HUES48 (cell line): ENCODE results near the gene CARD11.

Experiments used
- H3K27ac ChIP-seq: one replicate; pipeline ENCODE4 v1.7.0; 2013; ENCODE audit warnings: low read depth, low read length, inconsistent platforms
- H3K27me3 ChIP-seq: 2 replicates; pipeline ENCODE4 v1.6.1; 2013; ENCODE audit warnings: mild to moderate bottlenecking, low read length; ENCODE audit not compliant: control insufficient read depth, insufficient read depth
- H3K36me3 ChIP-seq: 2 replicates; pipeline ENCODE4 v1.6.1; 2013; ENCODE audit warnings: low read length; ENCODE audit not compliant: control insufficient read depth, insufficient read depth
- H3K4me1 ChIP-seq: 2 replicates; pipeline ENCODE4 v1.6.1; 2013; ENCODE audit warnings: mild to moderate bottlenecking, low read length; ENCODE audit not compliant: control insufficient read depth, insufficient read depth
- H3K4me3 ChIP-seq: 2 replicates; pipeline ENCODE4 v1.5.1; 2013; ENCODE audit warnings: mild to moderate bottlenecking, low read depth, low read length
- H3K9ac ChIP-seq: 2 replicates; pipeline ENCODE4 v1.6.1; 2013; ENCODE audit warnings: mild to moderate bottlenecking, low read depth, low read length, moderate library complexity
- H3K9me3 ChIP-seq: 2 replicates; pipeline ENCODE4 v1.6.1; 2013; ENCODE audit warnings: low read length; ENCODE audit not compliant: control insufficient read depth, insufficient read depth

Gene CARD11

DNA sequence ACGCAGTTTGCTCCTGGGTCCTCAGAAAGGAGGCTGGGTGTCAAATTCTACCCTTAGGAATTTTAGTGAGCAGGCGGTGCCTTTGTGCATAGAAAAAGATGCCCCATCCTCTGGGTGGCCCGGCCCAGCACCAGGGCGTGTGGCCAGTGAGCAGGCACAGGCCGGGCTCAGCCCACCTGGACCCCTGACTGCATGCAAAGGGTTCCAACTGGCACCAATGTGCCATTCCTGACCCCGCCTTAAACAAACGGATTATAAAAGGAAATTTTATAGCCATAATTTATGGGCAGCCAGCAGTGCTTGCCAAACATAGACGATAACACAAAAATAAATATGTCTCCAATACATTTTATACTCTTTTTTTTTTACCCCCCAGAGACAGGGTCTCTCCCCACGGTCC, 159.5 kb downstream of the CARD11 start:
- no peaks in the 10 kb centered on the region for H3K27me3 ChIP-seq

DNA sequence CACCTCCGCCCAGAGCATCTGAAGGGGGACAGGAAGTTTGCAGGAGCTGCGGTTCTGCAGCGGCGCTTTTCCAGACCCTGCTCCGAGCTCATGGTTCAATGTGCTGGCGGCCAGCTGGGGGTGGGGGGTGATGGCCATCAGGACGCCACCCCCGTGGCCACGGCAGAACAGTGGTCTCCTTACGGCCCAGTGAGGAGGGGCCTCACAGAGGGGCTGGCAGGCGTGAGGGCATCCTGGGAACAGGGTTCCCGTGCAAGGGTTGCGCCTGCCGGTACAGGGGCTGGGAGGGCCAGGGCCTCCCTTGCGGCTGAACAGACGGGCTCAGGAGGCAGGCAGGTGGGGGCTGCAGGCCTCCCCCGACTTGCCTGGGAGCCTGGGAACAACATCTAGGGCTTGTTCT, 160.6 kb downstream of the CARD11 start:
- H3K36me3 ChIP-seq = no peaks in the 10 kb centered on the region
- peaks cover 17% of the 10 kb centered on the region; the same call in 1 of the 2 replicates for H3K4me1 ChIP-seq
- H3K9ac ChIP-seq = no peak overlapping the region
- H3K4me3 ChIP-seq = no peak overlapping the region
- no peak overlapping the region for H3K27ac ChIP-seq
- H3K9me3 ChIP-seq = no peaks in the 10 kb centered on the region
- no peaks in the 10 kb centered on the region for H3K27me3 ChIP-seq

More for the DNA sequence above, 159.5 kb downstream of the CARD11 start:
- peaks cover 17% of the 10 kb centered on the region; the same call in 1 of the 2 replicates for H3K4me1 ChIP-seq
- no peaks in the 10 kb centered on the region for H3K9me3 ChIP-seq
- no peak overlapping the region for H3K27ac ChIP-seq
- H3K9ac ChIP-seq = no peak overlapping the region
- no peak overlapping the region for H3K4me3 ChIP-seq
- no peaks in the 10 kb centered on the region for H3K36me3 ChIP-seq

DNA sequence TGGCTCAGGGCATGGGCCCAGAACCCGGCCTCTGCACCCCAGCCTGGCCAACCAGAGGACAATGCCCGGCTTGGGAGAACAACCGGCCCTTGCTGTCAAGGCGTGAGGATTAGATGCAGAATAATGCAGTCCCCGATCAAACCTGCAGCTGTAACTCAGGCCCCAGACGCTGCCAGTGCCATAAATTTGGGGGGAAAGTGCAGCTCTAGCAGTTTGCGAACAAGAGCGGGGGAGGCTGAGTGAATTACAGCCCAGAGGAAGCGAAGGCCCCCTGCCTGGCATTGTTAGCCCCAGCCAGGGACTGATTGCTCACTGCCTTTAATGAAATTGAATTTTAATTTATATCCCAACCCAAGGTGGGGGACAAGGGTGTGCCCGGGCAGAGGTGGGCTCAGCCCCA, 161.6 kb downstream of the CARD11 start:
- Histone ChIP-seq H3K9me3 (no peaks in the 10 kb centered on the region), H3K27ac (no peak overlapping the region), H3K4me3 (no peak overlapping the region), H3K4me1 (peaks cover 17% of the 10 kb centered on the region; the same call in 1 of the 2 replicates), H3K36me3 (no peaks in the 10 kb centered on the region), H3K9ac (no peak overlapping the region), H3K27me3 (no peaks in the 10 kb centered on the region)

DNA sequence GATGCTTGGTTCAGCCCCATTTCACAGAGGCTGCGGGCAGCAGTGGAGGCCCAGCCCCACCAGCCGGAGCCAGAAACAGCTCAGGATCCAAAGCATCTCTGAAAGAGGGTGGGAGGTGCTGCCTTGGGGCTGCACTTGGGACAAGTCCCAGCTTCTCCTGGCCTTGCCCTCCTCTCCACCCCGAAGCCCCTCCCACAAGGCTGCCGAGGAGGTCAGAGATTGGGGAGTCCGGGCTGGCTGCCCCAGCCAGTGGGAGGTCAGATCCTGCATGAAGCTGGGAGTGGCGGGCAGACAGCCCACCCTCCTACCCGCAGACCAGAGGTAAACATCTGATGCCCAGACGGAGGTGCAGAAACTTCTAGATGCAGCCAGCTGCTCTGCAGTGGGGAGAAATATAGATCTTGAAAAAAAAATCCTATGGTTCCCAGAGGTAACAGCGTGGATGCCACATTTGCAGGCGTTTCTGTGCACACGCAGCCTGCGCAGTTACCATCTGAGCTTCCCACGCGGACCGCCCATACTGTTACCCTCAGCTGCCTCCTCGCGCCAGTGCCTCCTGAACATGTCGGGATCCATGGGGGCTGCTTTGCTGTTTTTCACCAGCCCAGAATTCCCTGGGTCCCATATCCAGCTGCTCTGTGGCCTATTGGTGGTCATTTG, 162.7 kb downstream of the CARD11 start:
- no peaks in the 10 kb centered on the region for H3K36me3 ChIP-seq
- no peaks in the 10 kb centered on the region for H3K9me3 ChIP-seq
- peaks cover 17% of the 10 kb centered on the region; the same call in 1 of the 2 replicates for H3K4me1 ChIP-seq
- no peak overlapping the region for H3K9ac ChIP-seq
- no peak overlapping the region for H3K4me3 ChIP-seq
- H3K27me3 ChIP-seq = no peaks in the 10 kb centered on the region
- H3K27ac ChIP-seq = no peak overlapping the region

DNA sequence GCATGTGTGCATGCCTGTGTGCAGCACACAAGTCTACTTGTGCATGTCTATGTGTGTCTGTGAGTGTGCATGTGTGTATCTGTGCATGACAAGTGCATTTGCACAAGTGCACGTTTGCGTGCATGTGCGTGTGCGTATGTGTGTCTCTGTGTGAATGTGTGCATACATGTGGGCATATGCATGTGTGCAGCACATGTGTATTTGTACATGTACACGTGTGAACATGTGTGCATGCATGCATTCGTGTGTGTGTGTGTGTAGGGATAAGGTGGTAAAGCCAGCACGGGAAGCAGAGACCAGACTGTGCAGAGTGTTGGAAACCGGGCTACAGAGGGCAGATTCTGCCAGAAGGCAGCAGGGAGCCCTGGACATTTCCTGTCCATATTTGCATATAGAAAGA, 163.6 kb downstream of the CARD11 start:
- Histone ChIP-seq H3K9me3 (no peaks in the 10 kb centered on the region), H3K27me3 (no peaks in the 10 kb centered on the region), H3K4me3 (no peak overlapping the region), H3K36me3 (no peaks in the 10 kb centered on the region), H3K9ac (no peak overlapping the region), H3K4me1 (peaks cover 17% of the 10 kb centered on the region; the same call in 1 of the 2 replicates), H3K27ac (no peak overlapping the region)

DNA sequence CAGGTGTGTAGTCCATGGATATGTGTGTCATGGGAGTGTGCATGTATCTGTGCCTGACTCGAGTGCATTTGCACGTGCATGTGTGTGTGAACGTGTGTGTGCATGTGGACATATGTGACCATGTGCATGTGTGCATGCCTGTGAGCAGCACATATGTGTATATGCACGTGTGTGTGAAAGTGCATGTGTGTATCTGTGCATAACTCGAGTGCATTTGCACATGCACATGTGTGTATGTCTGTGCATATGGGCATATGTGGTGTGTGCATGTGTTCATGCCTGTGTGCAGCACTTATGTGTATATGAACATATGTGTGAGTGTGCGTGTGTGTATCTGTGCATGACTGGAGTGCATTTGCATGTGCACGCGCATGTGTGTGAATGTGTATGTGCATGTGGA, 164.3 kb downstream of the CARD11 start:
- Histone ChIP-seq H3K9me3 (no peaks in the 10 kb centered on the region), H3K9ac (no peak overlapping the region), H3K4me1 (peaks cover 17% of the 10 kb centered on the region; the same call in 1 of the 2 replicates), H3K27ac (no peak overlapping the region), H3K4me3 (no peak overlapping the region), H3K36me3 (no peaks in the 10 kb centered on the region), H3K27me3 (no peaks in the 10 kb centered on the region)

DNA sequence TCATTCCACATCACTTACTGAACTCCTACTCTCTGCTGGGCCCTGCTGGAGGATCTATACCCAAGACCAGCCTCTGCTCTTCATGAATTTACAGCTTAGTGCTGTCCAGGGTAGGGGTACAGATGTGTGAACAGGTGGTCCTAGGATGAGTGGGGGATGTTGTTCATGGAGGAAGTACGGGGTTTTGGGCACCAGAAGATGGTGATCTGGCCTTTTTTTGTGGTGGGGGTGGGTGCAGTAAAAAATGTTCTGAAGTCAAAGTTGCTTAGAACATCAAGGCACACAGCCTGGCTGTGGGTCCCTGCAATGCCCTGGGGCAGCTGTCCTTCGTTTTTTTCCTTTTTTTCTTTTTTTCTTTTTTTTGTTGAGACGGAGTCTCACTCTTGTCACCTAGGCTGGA, 165.4 kb downstream of the CARD11 start:
- no peak overlapping the region for H3K27ac ChIP-seq
- H3K27me3 ChIP-seq = no peaks in the 10 kb centered on the region
- no peaks in the 10 kb centered on the region for H3K9me3 ChIP-seq
- H3K4me1 ChIP-seq = peaks cover 17% of the 10 kb centered on the region; the same call in 1 of the 2 replicates
- H3K36me3 ChIP-seq = no peaks in the 10 kb centered on the region
- no peak overlapping the region for H3K4me3 ChIP-seq
- H3K9ac ChIP-seq = no peak overlapping the region

DNA sequence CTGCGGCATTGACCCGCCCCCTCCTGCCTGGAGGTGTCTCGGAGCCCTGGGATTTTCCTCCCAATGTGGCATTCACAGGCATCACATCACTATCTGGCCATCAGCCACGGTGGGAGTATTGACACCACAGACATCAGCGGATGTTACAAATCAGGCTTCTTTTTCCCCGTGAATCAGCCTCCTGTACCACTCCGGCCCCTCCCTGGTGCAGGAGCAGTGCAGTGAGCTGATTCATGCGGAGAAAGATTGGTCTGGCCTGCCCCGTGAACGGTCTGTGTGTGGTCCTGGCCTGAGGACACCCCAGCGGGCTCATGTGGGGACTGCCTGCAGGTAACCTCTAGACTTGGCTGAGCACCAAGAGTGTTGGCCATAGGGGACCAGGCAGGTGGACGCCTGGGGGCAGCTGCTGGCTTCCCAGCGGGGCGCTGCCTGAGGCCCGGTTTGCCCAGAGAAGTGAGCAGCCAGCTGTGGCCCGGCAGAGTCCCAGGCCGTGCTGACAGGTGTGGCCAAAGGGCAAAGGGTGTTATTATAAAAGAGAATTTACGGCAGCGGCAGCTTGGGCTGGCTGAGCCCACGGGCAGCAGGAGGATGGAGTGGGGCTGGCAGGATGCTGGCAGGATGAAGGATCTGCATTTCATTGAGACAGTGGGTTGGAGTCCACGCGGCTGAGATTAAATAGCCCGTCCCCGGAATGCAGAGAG, 167.5 kb downstream of the CARD11 start:
- Histone ChIP-seq H3K27me3 (no peaks in the 10 kb centered on the region), H3K9ac (no peak overlapping the region), H3K9me3 (no peaks in the 10 kb centered on the region), H3K27ac (no peak overlapping the region), H3K4me3 (no peak overlapping the region), H3K36me3 (no peaks in the 10 kb centered on the region), H3K4me1 (peaks cover 6% of the 10 kb centered on the region; the same call in 1 of the 2 replicates)

DNA sequence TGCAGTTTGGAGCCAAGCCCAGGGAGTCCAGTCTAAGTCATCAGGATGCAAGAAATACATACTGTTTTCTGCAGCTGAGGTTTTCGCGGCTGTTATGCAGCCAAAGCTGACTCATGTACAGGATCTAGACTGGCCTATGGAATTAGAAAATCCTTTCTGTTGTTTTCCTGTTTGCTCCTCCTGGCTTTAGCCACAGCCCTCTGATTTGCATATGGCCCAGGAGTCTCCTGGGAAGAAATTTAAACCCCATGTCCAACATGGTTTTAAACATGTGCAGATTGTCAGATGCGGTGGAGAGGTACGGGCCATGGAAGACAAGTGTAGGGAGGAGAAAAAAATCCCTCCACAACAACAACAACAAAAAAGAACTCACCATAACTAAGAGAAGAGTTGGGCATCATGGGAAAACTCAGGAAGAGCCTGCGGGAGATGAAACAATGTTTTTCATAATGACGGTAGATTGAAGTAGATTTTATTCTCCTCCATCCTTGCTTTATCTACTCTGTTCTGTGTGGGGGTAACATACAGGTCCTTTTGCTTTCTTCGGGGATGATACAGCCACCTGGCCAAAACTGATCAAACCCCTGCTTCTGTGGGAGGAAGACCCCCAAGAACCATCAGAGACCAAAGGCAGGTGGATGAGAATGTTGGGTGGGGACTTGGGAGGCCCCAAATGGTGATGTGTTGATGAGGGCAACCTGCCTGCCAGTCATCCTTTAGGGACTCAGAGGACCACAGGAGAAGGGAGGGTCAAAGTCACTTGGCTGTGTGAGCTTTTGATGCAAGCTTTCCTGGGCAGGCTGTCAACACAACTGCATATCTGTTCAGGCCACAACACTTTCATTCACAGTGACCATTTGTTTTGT, 169.7 kb downstream of the CARD11 start:
- Histone ChIP-seq H3K27me3 (no peaks in the 10 kb centered on the region), H3K9ac (peak overlapping the region; percentile 91), H3K36me3 (no peaks in the 10 kb centered on the region), H3K4me3 (no peak overlapping the region), H3K27ac (peak overlapping the region; percentile 84), H3K4me1 (peaks cover 5% of the 10 kb centered on the region; the same call in 1 of the 2 replicates), H3K9me3 (no peaks in the 10 kb centered on the region)

DNA sequence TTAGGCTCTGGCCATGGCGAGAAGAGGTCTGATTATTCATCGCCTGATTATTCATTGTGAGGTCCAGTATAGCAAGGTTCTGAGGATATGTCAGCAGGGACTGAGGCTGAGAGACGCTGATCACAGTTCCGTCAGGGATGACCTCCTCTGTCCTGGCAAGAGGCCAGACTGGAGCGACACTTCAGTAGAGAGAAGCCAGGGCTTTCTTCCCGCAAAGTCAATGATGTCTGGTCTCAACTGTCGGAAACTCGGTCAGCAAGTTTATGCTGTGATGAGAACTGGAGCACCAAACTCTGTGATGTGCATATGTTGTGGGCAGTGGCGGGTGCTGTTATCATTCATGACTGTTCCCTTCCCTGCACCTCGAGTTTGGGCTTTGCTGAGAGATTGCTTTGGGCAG, 170.5 kb downstream of the CARD11 start:
- Histone ChIP-seq H3K9ac (no peak overlapping the region), H3K36me3 (no peaks in the 10 kb centered on the region), H3K27ac (peak overlapping the region; percentile 84), H3K4me3 (no peak overlapping the region), H3K4me1 (peaks cover 5% of the 10 kb centered on the region; the same call in 1 of the 2 replicates), H3K9me3 (no peaks in the 10 kb centered on the region), H3K27me3 (no peaks in the 10 kb centered on the region)
